BE2C (cell line): ENCODE data around the gene SCYGR5.
"Not testable (repeated sequence)": the region's sequence is repeated elsewhere in the genome, so short reads cannot be mapped to it uniquely, and the experiment has no call there.

Experiments used
- DNase-seq: peaks from one replicate; pipeline ENCODE4 v3.0.0-alpha.2; 2020
- H3K27me3 ChIP-seq: fragments of 250-450 bp; sonication (Bioruptor Pico); 2 replicates; pipeline ENCODE4 v1.5.1; 2020; ENCODE audit warnings: mild to moderate bottlenecking
- H3K36me3 ChIP-seq: fragments of 250-450 bp; sonication (Bioruptor Pico); 2 replicates; pipeline ENCODE4 v1.5.1; 2020; ENCODE audit warnings: mild to moderate bottlenecking
- H3K4me1 ChIP-seq: fragments of 250-450 bp; sonication (Bioruptor Pico); 2 replicates; pipeline ENCODE4 v1.5.1; 2020
- H3K4me3 ChIP-seq: 2 replicates; pipeline ENCODE4 v1.5.1; 2011; ENCODE audit warnings: low read depth, low read length
- H3K9me3 ChIP-seq: fragments of 250-450 bp; sonication (Bioruptor Pico); 2 replicates; pipeline ENCODE4 v1.5.1; 2020
- CTCF ChIP-seq: IDR thresholded peaks from 2 replicates; pipeline ENCODE4 v1.5.1; 2012; ENCODE audit warnings: mild to moderate bottlenecking, low read depth, low read length

The SCYGR5 gene

GRCh38 chr2:227665189-227665940 lies 1.2 kb upstream of the SCYGR5 start:
- H3K9me3 ChIP-seq = no peaks in the 10 kb centered on the region
- no peak for TF ChIP-seq CTCF
- no peaks in the 10 kb centered on the region for H3K36me3 ChIP-seq
- H3K27me3 ChIP-seq = peaks cover 14% of the 10 kb centered on the region
- no peak overlapping the region for H3K4me3 ChIP-seq
- DNase-seq = no peak
- no peaks in the 10 kb centered on the region for H3K4me1 ChIP-seq

- Histone ChIP-seq H3K4me3 (no peak overlapping the region), H3K9me3 (no peaks in the 10 kb centered on the region), H3K27me3 (peaks cover 14% of the 10 kb centered on the region), H3K4me1 (no peaks in the 10 kb centered on the region), H3K36me3 (no peaks in the 10 kb centered on the region)
- no peak for DNase-seq
- TF ChIP-seq CTCF = no peak
These were observed 4.7 kb downstream of the SCYGR5 start for GRCh38 chr2:227671170-227671905.

GRCh38 chr2:227673620-227674019 lies 7.0 kb downstream of the SCYGR5 start:
- H3K4me3 ChIP-seq, H3K27me3 ChIP-seq, H3K36me3 ChIP-seq, H3K9me3 ChIP-seq, H3K4me1 ChIP-seq, DNase-seq: not testable (repeated sequence)

GRCh38 chr2:227674485-227674884 lies 7.9 kb downstream of the SCYGR5 start:
- no peaks in the 10 kb centered on the region for H3K4me1 ChIP-seq
- TF ChIP-seq CTCF = no peak
- DNase-seq = no peak
- H3K27me3 ChIP-seq = no peaks in the 10 kb centered on the region
- no peaks in the 10 kb centered on the region for H3K36me3 ChIP-seq
- H3K4me3 ChIP-seq = no peak overlapping the region
- no peaks in the 10 kb centered on the region for H3K9me3 ChIP-seq

- TF ChIP-seq CTCF = no peak
- DNase-seq = no peak
- Histone ChIP-seq H3K36me3 (no peaks in the 10 kb centered on the region), H3K4me3 (no peak overlapping the region), H3K4me1 (no peaks in the 10 kb centered on the region), H3K9me3 (no peaks in the 10 kb centered on the region), H3K27me3 (no peaks in the 10 kb centered on the region)
These were observed 11.3 kb downstream of the SCYGR5 start for GRCh38 chr2:227677928-227678327.

GRCh38 chr2:227684258-227684657 lies 17.7 kb downstream of the SCYGR5 start:
- Histone ChIP-seq H3K9me3 (no peaks in the 10 kb centered on the region), H3K4me1 (no peaks in the 10 kb centered on the region), H3K27me3 (no peaks in the 10 kb centered on the region), H3K4me3 (no peak overlapping the region), H3K36me3 (no peaks in the 10 kb centered on the region)
- no peak for DNase-seq
- TF ChIP-seq CTCF = no peak
